Measurements from ENCODE around the gene BAIAP2L1.
"Not testable (repeated sequence)": the region's sequence is repeated elsewhere in the genome, so short reads cannot be mapped to it uniquely, and the experiment has no call there.

DNA sequence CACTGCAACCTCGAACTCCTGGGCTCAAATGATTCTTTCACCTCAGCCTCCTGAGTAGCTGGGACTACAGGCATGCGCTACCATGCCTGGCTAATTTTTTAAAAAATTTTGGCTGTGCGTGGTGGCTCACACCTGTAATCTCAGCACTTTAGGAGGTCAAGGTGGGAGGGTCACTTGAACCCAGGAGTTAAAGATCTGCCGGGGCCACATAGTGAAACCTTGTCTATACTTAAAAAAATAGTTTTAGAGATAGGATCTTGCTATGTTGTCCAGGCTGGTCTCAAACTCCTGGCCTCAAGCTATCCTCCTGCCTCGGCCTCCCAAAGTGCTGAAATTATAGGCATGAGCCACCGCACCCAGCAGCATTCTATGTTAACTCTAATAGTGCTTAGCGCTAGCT is 7.3 kb upstream of the BAIAP2L1 start:
- not testable (repeated sequence) for TF ChIP-seq EZH2 (IDR thresholded peaks at IDR 0.05; ENCODE audit: low read length)
- TF ChIP-seq, protein P1, sequence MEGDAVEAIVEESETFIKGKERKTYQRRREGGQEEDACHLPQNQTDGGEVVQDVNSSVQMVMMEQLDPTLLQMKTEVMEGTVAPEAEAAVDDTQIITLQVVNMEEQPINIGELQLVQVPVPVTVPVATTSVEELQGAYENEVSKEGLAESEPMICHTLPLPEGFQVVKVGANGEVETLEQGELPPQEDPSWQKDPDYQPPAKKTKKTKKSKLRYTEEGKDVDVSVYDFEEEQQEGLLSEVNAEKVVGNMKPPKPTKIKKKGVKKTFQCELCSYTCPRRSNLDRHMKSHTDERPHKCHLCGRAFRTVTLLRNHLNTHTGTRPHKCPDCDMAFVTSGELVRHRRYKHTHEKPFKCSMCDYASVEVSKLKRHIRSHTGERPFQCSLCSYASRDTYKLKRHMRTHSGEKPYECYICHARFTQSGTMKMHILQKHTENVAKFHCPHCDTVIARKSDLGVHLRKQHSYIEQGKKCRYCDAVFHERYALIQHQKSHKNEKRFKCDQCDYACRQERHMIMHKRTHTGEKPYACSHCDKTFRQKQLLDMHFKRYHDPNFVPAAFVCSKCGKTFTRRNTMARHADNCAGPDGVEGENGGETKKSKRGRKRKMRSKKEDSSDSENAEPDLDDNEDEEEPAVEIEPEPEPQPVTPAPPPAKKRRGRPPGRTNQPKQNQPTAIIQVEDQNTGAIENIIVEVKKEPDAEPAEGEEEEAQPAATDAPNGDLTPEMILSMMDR (optimal IDR thresholded peaks at IDR 0.05 in 1 of 3, IDR thresholded peaks at IDR 0.05 in 1 of 3, conservative IDR thresholded peaks at IDR 0.05 in 1 of 3; ENCODE audit: extremely low read depth in 1 of 3, insufficient read depth in 2 of 3, low read length in 3 of 3) = not testable (repeated sequence)

Measured in keratinocyte (primary cell).